DLD1 (cell line): ENCODE data around the gene PNMA8C.
"Not testable (repeated sequence)": the region's sequence is repeated elsewhere in the genome, so short reads cannot be mapped to it uniquely, and the experiment has no call there.

Experiments
- in situ Hi-C: cut with HindIII; loops from 2 replicates; pipeline ENCODE4 v1.10.0; 2017; ENCODE audit warnings: low sequenced_read_pairs

Gene PNMA8C

GRCh38 chr19:46391296-46392251 is 37.2 kb downstream of the PNMA8C start:
- in situ Hi-C loops = no loop called here

- in situ Hi-C loops = no loop called here
These were observed 37.9 kb downstream of the PNMA8C start for GRCh38 chr19:46390866-46391265.

DNA sequence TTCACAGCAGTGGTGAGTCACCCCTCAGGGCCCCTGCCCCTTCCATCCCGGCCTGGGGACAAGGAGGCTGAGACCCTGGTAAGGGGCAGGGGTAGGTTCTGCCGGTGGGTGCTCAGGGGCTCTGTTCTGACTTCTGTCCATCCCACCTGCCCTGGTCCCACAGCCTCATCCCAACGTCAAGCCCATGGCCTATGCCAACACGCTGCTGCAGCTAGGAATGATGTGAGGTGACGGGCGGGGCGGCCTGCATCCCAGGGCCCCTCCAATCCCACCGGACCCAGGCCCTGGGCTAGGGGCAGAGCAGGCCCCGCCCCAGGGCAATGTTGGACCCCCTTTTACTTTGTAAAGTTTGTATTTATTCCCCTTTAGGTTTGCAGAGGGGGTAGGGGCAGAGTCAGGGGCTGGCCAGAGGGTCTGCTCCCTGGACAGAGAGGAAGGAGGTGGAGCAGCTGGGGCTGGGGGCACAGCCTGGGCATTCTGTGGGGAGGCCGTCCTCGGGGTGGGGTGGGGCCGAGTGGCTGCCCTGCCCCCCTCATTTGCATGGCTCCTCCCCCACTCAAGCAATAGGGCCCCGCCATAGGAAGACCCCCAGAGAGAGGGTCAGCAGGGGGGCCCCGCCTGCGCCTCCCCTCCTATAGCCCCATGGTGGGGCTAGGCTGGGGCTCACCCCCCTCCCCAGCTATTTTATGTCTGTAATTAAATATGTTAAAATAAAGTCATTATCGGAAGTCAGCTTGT is 38.4 kb downstream of the PNMA8C start:
- in situ Hi-C loops = no loop called here

DNA sequence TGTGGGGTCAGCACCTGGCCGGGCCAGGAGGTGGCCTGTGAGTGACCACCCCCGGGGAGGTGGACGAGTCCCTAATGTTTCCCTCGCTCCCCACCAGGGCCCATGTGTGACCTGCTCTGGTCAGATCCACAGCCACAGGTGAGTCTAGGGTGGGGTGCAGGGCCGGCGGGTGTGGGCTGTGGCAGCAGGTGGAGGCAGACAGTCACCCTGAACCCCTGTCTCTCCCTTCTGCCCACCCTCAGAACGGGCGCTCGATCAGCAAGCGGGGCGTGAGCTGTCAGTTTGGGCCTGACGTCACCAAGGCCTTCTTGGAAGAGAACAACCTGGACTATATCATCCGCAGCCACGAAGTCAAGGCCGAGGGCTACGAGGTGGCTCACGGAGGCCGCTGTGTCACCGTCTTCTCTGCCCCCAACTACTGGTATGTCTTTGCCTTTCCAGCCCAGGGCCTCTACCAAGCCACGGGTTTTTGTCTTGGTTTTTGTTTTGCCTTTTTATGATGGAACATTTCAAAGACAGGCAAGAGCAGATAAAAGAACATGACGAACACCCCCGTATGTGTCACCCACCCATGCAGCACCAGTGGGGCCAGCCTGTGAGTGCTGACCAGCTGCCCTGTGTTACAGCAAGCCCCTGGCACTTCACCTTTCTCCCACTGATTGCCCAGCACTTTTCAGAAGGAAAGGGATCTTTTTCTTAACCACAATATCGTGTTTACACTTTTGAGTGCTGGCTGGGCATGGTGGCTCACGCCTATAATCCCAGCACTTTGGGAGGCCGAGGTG is 40.2 kb downstream of the PNMA8C start:
- in situ Hi-C loops = no loop called here

DNA sequence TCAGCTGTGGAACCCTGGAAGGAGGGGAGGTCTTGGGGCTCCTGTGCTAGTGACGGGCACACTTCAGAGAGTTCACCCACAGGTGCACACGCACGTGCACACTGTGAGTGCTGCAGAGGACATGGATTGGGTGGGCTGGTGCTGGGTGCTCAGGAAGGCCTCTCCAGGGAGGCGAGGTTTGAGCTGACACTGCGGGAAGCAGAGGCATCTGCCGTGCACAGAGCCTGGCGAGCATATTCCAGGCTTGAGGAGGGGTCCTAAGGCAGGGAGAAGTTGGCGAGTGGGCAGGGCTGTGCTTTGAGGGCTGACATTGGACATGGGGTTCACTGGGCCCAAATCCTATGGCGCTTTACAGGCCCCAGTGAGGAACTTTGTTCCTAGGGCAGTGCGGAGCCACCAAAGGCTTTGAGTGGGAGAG is 41.0 kb downstream of the PNMA8C start:
- in situ Hi-C loops = no loop called here

DNA sequence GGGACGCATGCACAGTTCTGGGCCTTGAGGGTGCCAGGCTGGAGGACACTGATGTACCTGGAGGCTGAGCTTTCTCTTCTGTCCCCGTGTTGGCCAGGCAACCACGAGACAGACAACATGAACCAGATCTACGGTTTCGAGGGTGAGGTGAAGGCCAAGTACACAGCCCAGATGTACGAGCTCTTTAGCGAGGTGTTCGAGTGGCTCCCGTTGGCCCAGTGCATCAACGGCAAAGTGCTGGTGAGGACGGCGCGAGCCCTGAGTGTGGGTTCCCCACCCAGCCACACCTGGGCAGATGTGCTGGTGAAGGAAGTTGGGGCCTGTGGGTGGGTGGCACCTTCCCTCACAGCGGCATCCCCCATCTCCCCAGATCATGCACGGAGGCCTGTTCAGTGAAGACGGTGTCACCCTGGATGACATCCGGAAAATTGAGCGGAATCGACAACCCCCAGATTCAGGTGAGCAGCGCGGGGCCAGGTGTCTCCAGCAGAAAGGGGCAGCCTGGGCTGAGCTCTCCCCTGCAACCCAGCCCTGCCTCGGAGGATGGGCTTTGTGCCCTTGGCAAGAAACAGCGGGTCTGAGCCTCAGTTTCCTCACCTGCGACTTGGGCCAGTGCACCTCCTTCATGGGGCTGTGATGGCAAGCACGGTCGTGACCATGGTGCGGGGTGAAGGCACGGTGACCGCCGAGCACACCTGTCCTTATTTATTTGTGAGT is 41.6 kb downstream of the PNMA8C start:
- in situ Hi-C loops = no loop called here

DNA sequence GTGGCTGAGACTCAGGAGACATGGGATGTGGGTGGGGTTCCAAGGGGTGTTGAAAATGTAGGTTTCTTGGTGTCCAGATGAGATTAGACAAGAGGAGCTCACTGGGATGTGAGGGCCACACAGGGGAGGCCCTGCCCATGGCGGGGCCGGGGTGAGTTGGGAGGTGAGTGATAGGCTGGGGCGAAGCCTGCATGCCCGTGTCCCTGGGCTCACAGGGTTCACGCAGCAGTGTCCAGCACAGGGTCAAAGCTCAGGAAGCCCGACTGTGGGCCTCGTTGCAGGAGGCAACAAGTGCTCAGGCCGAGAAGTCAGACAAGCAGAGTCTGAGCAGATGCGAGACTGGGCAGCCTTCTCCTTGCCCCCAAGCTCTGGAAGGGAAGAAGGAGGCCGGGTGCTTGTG is 42.6 kb downstream of the PNMA8C start:
- in situ Hi-C loops = no loop called here

DNA sequence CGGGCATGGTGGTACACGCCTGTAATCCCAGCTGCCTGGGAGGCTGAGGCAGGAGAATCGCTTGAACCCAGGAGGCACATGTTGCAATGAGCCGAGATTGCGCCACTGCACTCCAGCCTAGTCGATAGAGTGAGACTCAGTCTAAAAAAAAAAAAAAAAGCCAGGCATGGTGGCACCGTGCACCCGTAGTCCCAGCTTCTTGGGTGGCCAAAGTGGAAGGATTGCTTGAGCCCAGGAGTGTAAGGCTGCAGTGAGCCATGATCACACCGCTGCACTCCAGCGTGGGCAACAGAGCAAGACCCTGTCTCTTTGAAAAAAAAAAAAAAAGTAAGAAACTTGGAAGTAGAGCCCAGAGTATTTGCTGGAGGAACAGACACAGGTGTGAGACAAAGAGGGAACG is 43.1 kb downstream of the PNMA8C start:
- in situ Hi-C loops = no loop called here

DNA sequence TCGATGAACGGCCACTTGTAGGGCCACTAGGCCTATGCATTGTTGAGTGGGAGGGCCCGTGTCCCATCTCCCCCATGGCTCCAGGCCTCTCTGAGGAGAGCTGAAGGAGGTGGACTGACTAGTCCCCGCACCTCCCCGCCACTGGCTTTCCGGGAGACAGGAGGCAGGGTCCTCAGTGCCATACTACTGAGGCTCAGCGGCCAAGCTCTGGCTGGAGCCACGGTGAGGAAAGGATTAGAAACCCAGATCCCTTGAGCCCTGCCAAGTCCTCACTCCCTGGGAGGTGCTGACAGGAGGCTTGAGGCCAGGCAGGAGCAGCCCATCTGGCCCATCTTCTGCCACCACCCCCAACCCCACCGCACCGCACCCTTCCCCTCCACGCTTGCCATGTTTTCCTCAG is 44.3 kb downstream of the PNMA8C start:
- in situ Hi-C loops = no loop called here

DNA sequence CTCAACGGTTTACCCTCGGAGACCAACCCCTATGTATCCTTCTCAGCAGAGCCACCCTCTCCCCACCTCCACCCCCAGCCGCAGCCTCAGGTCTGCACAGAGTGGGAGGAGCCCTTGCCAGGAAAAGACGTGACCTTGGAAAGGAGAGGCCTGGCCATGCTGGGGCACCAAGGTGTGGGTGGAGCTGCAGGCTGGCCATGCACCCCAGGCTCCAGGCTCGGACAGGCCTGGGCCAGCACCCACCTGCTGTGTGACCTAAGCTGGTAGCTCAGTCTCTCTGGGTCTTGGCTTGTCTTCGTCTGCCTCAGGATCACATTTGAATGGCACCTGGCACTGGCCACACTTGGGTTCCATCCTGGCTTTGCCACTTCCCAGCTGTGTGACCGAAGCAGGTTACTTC is 44.9 kb downstream of the PNMA8C start:
- in situ Hi-C loops = no loop called here

DNA sequence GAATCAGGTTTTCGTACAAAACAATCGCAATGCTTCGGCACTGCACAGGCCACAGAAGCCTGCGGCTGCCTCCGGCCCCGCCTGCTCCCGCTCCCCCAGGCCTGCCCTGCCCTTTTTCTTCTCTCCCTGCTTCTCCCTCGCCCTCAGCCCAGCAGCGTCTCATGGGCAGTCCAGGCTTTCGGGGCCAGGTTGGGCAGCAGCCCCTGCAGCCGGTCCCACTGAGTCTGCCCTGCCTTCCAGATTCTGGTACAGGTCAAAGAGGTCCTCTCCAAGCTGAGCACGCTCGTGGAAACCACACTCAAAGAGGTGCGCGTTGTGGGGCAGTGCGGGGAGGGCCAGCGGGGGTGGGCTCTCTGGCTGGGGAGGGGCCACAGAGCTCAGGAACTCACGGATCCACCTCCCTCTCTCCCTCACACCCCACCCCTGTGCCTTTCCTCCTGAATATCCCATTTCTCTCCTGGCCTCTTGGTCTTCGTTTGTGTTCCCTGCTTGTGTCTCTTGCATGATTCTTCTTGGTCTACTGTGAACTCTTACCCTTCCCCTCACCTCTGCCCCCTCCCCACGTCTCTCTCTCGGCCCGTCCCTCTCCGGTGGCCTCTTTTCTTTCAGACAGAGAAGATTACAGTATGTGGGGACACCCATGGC is 45.4 kb downstream of the PNMA8C start:
- in situ Hi-C loops = no loop called here

- in situ Hi-C loops = no loop called here
These were observed 46.9 kb downstream of the PNMA8C start for GRCh38 chr19:46381756-46382345.

- in situ Hi-C loops = no loop called here
These were observed 47.4 kb downstream of the PNMA8C start for GRCh38 chr19:46381346-46381745.

DNA sequence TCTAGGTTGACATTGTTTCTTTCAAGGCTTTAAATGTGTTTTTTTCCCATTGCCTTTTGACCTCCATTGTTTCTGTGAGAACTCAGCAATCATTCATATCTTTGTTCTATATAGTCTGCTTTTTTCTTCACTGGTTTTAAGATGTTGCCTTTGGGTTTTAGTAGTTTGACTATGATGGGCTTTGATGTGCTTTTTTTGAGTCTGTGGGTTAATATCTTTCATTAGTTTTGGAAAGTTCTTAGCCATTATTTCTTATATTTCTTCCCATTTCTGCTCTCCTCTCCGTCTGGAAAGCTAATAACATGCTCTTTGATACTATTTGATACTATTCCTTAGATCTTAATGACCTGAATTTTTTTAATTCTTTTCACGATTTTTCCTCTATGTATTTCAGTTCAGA is 48.0 kb downstream of the PNMA8C start:
- in situ Hi-C loops = no loop called here

GRCh38 chr19:46378268-46378667 is 50.5 kb downstream of the PNMA8C start:
- in situ Hi-C loops = no loop called here

GRCh38 chr19:46376241-46377153 is 52.2 kb downstream of the PNMA8C start:
- in situ Hi-C loops = no loop called here

GRCh38 chr19:46375476-46376067 is 53.2 kb downstream of the PNMA8C start:
- in situ Hi-C loops = not testable (repeated sequence)
